Gastrocnemius medialis (tissue), 4 donors: Measurements from ENCODE around the gene SPACA9.

Experiments used
- CTCF ChIP-seq, 5 experiments: fragments of 450-650 bp in 3 of 5; fragments of 200-600 bp in 2 of 5; sonication (generic) in 2 of 5; IDR thresholded peaks in 4 of 5; conservative IDR thresholded peaks in 1 of 5; 1 replicate in 4 of 5; 2 replicates in 1 of 5; pipeline ENCODE4 v1.5.1; 2016 to 2019; ENCODE audit warnings: antibody characterized with exemption in 5 of 5, mild to moderate bottlenecking in 3 of 5, moderate library complexity in 3 of 5
- POLR2A ChIP-seq, 2 donors: fragments of 450-650 bp; IDR thresholded peaks; one replicate each; pipeline ENCODE4 v1.6.1; 2017; ENCODE audit warnings: antibody characterized with exemption in 2 of 2, mild to moderate bottlenecking in 2 of 2, moderate library complexity in 2 of 2

- TF ChIP-seq CTCF (IDR thresholded peaks at IDR 0.05 in 4 of 5, conservative IDR thresholded peaks at IDR 0.05 in 1 of 5) (no peak), POLR2A (IDR thresholded peaks at IDR 0.05) (no peak)
Observed at GRCh38 chr9:132862533-132862932, 16.2 kb upstream of the SPACA9 start.
